SK-N-SH (cell line): ENCODE measurements around the gene HEXA. TPM values are rescaled to one million over a fixed set of nuclear protein-coding genes. Genes with fewer than 3 reads are reported as not detected.

Experiments
- CTCF ChIA-PET: fragments of 300-600, 350-600 bp; formaldehyde crosslinking; extraction: SDS; loops from one replicate; lab custom pipeline; 2021; lab: Yijun Ruan, JAX
- POLR2A ChIA-PET: fragments of 350-600 bp; sonication (Branson Sonifier 250); formaldehyde crosslinking; extraction: SDS; loops from one replicate; lab custom pipeline; 2020; ENCODE audit warnings: antibody characterized with exemption, inconsistent platforms; lab: Yijun Ruan, JAX
- DNase-seq: peaks from one replicate; pipeline ENCODE4 v3.0.0; 2012
- H2AFZ ChIP-seq: fragments of 200-600 bp; sonication (generic); 2 replicates; pipeline ENCODE4 v1.8.1; 2016; ENCODE audit warnings: antibody characterized with exemption, mild to moderate bottlenecking, low read depth
- H3F3A ChIP-seq: fragments of 200-600 bp; sonication (generic); replicated peaks from 2 replicates; pipeline ENCODE3; 2016; ENCODE audit warnings: antibody characterized with exemption, mild to moderate bottlenecking; ENCODE audit not compliant: insufficient read depth
- H3K27ac ChIP-seq, 2 experiments: fragments of 200-500 bp in 1 of 2; fragments of 200-600 bp in 1 of 2; sonication (Bioruptor generic) in 1 of 2; sonication (generic), shearing (Covaris generic) in 1 of 2; 2 replicates each; pipeline versions ENCODE4 v1.5.1 to v1.6.1; 2014 to 2016; ENCODE audit warnings: low read depth in 2 of 2, inconsistent platforms in 1 of 2, low read length in 1 of 2, mild to moderate bottlenecking in 1 of 2, mixed read lengths in 1 of 2
- H3K27me3 ChIP-seq: fragments of 200-600 bp; sonication (generic), shearing (Covaris generic); 2 replicates; pipeline ENCODE4 v1.6.1; 2016; ENCODE audit warnings: mixed run types; ENCODE audit not compliant: insufficient read depth
- H3K36me3 ChIP-seq, 2 experiments: fragments of 200-500 bp in 1 of 2; fragments of 200-600 bp in 1 of 2; sonication (Bioruptor generic) in 1 of 2; sonication (generic) in 1 of 2; replicated peaks in 1 of 2; 2 replicates each; pipeline versions ENCODE3 to v1.5.1; 2014 to 2016; ENCODE audit warnings: low read length in 1 of 2, mild to moderate bottlenecking in 1 of 2; ENCODE audit not compliant: insufficient read depth in 2 of 2, control insufficient read depth in 1 of 2
- H3K4me1 ChIP-seq, 2 experiments: fragments of 200-500 bp in 1 of 2; fragments of 200-600 bp in 1 of 2; sonication (Bioruptor generic) in 1 of 2; sonication (generic), shearing (Covaris generic) in 1 of 2; 2 replicates each; pipeline versions ENCODE4 v1.5.1 to v1.6.1; 2014 to 2016; ENCODE audit warnings: low read depth in 1 of 2, low read length in 1 of 2, mixed run types in 1 of 2; ENCODE audit not compliant: insufficient read depth in 2 of 2, control insufficient read depth in 1 of 2
- H3K4me2 ChIP-seq: fragments of 200-600 bp; sonication (generic), shearing (Covaris generic); 2 replicates; pipeline ENCODE4 v1.6.1; 2017; ENCODE audit warnings: mixed run types
- H3K4me3 ChIP-seq, 2 experiments: fragments of 200-500 bp in 1 of 2; fragments of 200-600 bp in 1 of 2; sonication (Bioruptor generic) in 1 of 2; sonication (generic), shearing (Covaris generic) in 1 of 2; 2 replicates each; pipeline versions ENCODE4 v1.5.1 to v1.8.1; 2014 to 2016; ENCODE audit warnings: low read depth in 2 of 2, inconsistent platforms in 1 of 2, low read length in 1 of 2, mild to moderate bottlenecking in 1 of 2, mixed read lengths in 1 of 2, moderate library complexity in 1 of 2
- H3K79me2 ChIP-seq: fragments of 200-600 bp; sonication (generic); 2 replicates; pipeline ENCODE4 v1.8.1; 2017; ENCODE audit warnings: mild to moderate bottlenecking; ENCODE audit not compliant: insufficient read depth
- H3K9ac ChIP-seq: fragments of 200-600 bp; sonication (generic); 2 replicates; pipeline ENCODE4 v1.6.1; 2017; ENCODE audit warnings: mixed run types
- H3K9me2 ChIP-seq: fragments of 200-600 bp; sonication (generic); 2 replicates; pipeline ENCODE4 v1.6.1; 2017; ENCODE audit warnings: mixed run types
- H3K9me3 ChIP-seq: fragments of 200-600 bp; sonication (generic); 2 replicates; pipeline ENCODE4 v1.6.1; 2017; ENCODE audit warnings: mixed run types, mild to moderate bottlenecking, moderate library complexity
- H4K20me1 ChIP-seq: fragments of 200-600 bp; sonication (generic); 2 replicates; pipeline ENCODE4 v1.6.1; 2017; ENCODE audit warnings: mild to moderate bottlenecking, mixed run types; ENCODE audit not compliant: insufficient read depth
- EP300 ChIP-seq, 2 experiments: IDR thresholded peaks; 2 replicates each; pipeline versions ENCODE4 v1.4.0 to v1.6.1; 2012; ENCODE audit warnings: borderline replicate concordance in 1 of 2, low read depth in 1 of 2, low read length in 1 of 2
- EZH2phosphoT487 ChIP-seq: fragments of 200-600 bp; sonication (generic); IDR thresholded peaks from 2 replicates; pipeline ENCODE4 v1.6.1; 2017; ENCODE audit warnings: low read depth, mixed run types, mild to moderate bottlenecking, antibody characterized with exemption, moderate library complexity, borderline replicate concordance
- FOSL2 ChIP-seq: IDR thresholded peaks from 2 replicates; pipeline ENCODE4 v1.4.0; 2012; ENCODE audit warnings: low read depth, mild to moderate bottlenecking, moderate library complexity, borderline replicate concordance
- FOXJ3 ChIP-seq: sonication (generic); formaldehyde crosslinking; IDR thresholded peaks from 2 replicates; pipeline ENCODE4 v1.5.1; 2020; ENCODE audit warnings: mild to moderate bottlenecking, missing genetic modification reagents
- GABPA ChIP-seq: IDR thresholded peaks from 2 replicates; pipeline ENCODE4 v1.4.0; 2012; ENCODE audit warnings: low read depth, mild to moderate bottlenecking
- GATA2 ChIP-seq: sonication (generic); formaldehyde crosslinking; IDR thresholded peaks from 2 replicates; pipeline ENCODE4 v1.5.0; 2020; ENCODE audit warnings: mild to moderate bottlenecking, missing genetic modification reagents
- JUND ChIP-seq: IDR thresholded peaks from 2 replicates; pipeline ENCODE4 v1.4.0; 2012
- MEF2A ChIP-seq: IDR thresholded peaks from 2 replicates; pipeline ENCODE4 v1.4.0; 2012; ENCODE audit warnings: low read depth, borderline replicate concordance
- MXI1 ChIP-seq: IDR thresholded peaks from 2 replicates; pipeline ENCODE4 v1.6.1; 2012; ENCODE audit warnings: mild to moderate bottlenecking, low read depth, low read length, improper control_type of control experiment
- NRF1 ChIP-seq: IDR thresholded peaks from 2 replicates; pipeline ENCODE4 v1.6.1; 2012; ENCODE audit warnings: low read depth, mild to moderate bottlenecking, low read length
- POLR2AphosphoS5 ChIP-seq: IDR thresholded peaks from 2 replicates; pipeline ENCODE4 v1.6.1; 2012; ENCODE audit warnings: low read depth, low read length
- RAD21 ChIP-seq: IDR thresholded peaks from 2 replicates; pipeline ENCODE4 v1.6.1; 2012; ENCODE audit warnings: mild to moderate bottlenecking, low read length
- RFX5 ChIP-seq: IDR thresholded peaks from 2 replicates; pipeline ENCODE4 v1.6.1; 2012; ENCODE audit warnings: mild to moderate bottlenecking, improper control_type of control experiment, low read length
- RXRA ChIP-seq: IDR thresholded peaks from 2 replicates; pipeline ENCODE4 v1.4.0; 2012; ENCODE audit warnings: low read depth, mild to moderate bottlenecking, borderline replicate concordance
- SMC3 ChIP-seq: IDR thresholded peaks from 2 replicates; pipeline ENCODE4 v1.6.1; 2012; ENCODE audit warnings: low read depth, low read length, improper control_type of control experiment
- TAF1 ChIP-seq: IDR thresholded peaks from 2 replicates; pipeline ENCODE4 v1.6.1; 2012; ENCODE audit warnings: low read depth, mild to moderate bottlenecking, low read length, moderate library complexity, borderline replicate concordance
- TCF12 ChIP-seq: IDR thresholded peaks from 2 replicates; pipeline ENCODE4 v1.4.0; 2012
- YY1 ChIP-seq: IDR thresholded peaks from 2 replicates; pipeline ENCODE4 v1.4.0; 2012; ENCODE audit warnings: low read depth, mild to moderate bottlenecking
- WGBS: methylation state at CpG from one replicate; pipeline ENCODE4 v1.1.6; 2017; ENCODE audit warnings: low lambda C conversion rate; 5-methylcytosine and 5-hydroxymethylcytosine counted together
- polyA plus RNA-seq, 3 experiments: library from polyadenylated mRNA; depleted of rRNA; stranded (reverse); fragments of >200 nt; gene quantifications; 2 replicates each; pipeline ENCODE4 v1.2.3, GENCODE V29; 2012
- TF ChIP-seq, protein P1 (sequence below): fragments of 150-350 bp; IDR thresholded peaks from 2 replicates; pipeline ENCODE4 v1.6.1; 2016; ENCODE audit warnings: mild to moderate bottlenecking, low read depth, low read length
- TF ChIP-seq, protein P2 (sequence below): IDR thresholded peaks from 2 replicates; pipeline ENCODE4 v1.4.0; 2012; ENCODE audit warnings: low read depth
- TF ChIP-seq, protein P3 (sequence below): IDR thresholded peaks from 2 replicates; pipeline ENCODE4 v1.4.0; 2012; ENCODE audit warnings: low read depth, borderline replicate concordance
- TF ChIP-seq, protein P4 (sequence below): IDR thresholded peaks from 2 replicates; pipeline ENCODE4 v1.6.1; 2012; ENCODE audit warnings: mild to moderate bottlenecking, low read depth, low read length, moderate library complexity

Gene HEXA
- polyA plus RNA-seq, 1 of the 3 experiments (the other 2 are of a cell fraction): 251 TPM

DNA sequence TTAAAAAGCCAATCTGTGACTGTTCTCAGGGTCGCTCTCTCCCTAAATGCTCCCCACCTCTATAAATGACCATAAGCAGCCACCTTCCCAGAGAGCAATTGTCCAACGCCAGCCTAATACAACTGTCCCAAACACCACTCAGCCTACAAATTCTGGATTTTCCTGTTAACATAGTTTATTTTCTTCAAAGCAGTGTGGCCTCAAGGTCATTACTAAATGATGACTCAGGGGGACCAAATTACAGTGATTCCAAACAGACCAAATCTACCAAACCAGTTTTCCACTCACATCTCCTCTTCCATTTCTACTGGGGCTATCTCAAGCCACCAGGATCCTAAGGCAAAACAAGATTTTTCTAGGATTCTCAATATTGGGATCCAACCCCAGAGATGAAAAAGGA, 22.5 kb downstream of the HEXA start:
- Histone ChIP-seq H3F3A (no peaks in the 10 kb centered on the region), H4K20me1 (no peaks in the 10 kb centered on the region), H2AFZ (no peak overlapping the region), H3K36me3 (peaks cover 20 to 70% of the 10 kb centered on the region in 2 experiments), H3K27ac (no peak overlapping the region), H3K27me3 (no peaks in the 10 kb centered on the region), H3K9ac (no peak overlapping the region), H3K4me2 (no peak overlapping the region), H3K79me2 (no peaks in the 10 kb centered on the region), H3K9me3 (no peaks in the 10 kb centered on the region), H3K4me3 (no peak overlapping the region), H3K9me2 (no peaks in the 10 kb centered on the region), H3K4me1 (peaks cover 0 to 5% of the 10 kb centered on the region in 2 experiments; a peak in 2 of 4 replicates)
- ChIA-PET CTCF (no interaction called here), POLR2A (no interaction called here)
- 87% methylated on average over 2 of the region's 2 CpGs for WGBS
- no peak for TF ChIP-seq POLR2AphosphoS5
- TF ChIP-seq, protein P1, sequence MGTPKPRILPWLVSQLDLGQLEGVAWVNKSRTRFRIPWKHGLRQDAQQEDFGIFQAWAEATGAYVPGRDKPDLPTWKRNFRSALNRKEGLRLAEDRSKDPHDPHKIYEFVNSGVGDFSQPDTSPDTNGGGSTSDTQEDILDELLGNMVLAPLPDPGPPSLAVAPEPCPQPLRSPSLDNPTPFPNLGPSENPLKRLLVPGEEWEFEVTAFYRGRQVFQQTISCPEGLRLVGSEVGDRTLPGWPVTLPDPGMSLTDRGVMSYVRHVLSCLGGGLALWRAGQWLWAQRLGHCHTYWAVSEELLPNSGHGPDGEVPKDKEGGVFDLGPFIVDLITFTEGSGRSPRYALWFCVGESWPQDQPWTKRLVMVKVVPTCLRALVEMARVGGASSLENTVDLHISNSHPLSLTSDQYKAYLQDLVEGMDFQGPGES: no peak
- TF ChIP-seq, protein P2, sequence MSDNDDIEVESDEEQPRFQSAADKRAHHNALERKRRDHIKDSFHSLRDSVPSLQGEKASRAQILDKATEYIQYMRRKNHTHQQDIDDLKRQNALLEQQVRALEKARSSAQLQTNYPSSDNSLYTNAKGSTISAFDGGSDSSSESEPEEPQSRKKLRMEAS: no peak
- TF ChIP-seq GABPA: no peak
- TF ChIP-seq JUND: no peak
- TF ChIP-seq RXRA: no peak
- TF ChIP-seq NRF1: no peak
- TF ChIP-seq, protein P3, sequence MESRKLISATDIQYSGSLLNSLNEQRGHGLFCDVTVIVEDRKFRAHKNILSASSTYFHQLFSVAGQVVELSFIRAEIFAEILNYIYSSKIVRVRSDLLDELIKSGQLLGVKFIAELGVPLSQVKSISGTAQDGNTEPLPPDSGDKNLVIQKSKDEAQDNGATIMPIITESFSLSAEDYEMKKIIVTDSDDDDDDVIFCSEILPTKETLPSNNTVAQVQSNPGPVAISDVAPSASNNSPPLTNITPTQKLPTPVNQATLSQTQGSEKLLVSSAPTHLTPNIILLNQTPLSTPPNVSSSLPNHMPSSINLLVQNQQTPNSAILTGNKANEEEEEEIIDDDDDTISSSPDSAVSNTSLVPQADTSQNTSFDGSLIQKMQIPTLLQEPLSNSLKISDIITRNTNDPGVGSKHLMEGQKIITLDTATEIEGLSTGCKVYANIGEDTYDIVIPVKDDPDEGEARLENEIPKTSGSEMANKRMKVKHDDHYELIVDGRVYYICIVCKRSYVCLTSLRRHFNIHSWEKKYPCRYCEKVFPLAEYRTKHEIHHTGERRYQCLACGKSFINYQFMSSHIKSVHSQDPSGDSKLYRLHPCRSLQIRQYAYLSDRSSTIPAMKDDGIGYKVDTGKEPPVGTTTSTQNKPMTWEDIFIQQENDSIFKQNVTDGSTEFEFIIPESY: no peak
- TF ChIP-seq EZH2phosphoT487: no peak
- no peak for TF ChIP-seq TCF12
- TF ChIP-seq FOXJ3: no peak
- TF ChIP-seq TAF1: no peak
- TF ChIP-seq RAD21: no peak
- no peak for TF ChIP-seq GATA2 (CRISPR knock-in tag)
- no peak for TF ChIP-seq EP300 (IDR thresholded peaks at IDR 0.05; ENCODE audit: borderline replicate concordance in 1 of 2, low read depth in 1 of 2, low read length in 1 of 2)
- no peak for TF ChIP-seq YY1
- no peak for DNase-seq

DNA sequence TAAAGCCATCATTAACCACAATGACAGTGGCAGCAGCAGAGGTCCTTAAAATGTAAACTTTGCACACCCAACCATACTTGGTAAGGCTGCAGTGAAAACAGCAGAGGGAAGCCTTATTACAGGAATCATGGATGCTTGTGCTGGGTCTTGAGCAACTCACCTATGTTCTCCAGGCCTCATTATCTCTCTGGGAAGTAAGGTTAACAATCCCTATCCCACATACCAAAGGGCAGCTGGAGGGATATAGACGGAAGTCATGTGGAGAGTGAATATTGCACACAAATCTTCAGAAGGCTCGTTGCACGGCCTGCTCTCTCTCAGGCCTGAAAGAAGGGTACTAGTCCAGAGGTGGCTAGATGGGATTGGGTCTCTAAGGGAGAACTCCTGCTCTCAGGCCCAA, 30.0 kb downstream of the HEXA start:
- ChIA-PET POLR2A (no interaction called here), CTCF (no interaction called here)
- DNase-seq: no peak
- no peaks in the 10 kb centered on the region for H4K20me1 ChIP-seq
- no peak overlapping the region for H3K27ac ChIP-seq
- WGBS: 80% methylated on average over 2 of the region's 3 CpGs
- no peaks in the 10 kb centered on the region for H3K9me3 ChIP-seq
- peaks cover 16 to 63% of the 10 kb centered on the region in 2 experiments for H3K36me3 ChIP-seq
- peaks cover 11% of the 10 kb centered on the region for H3F3A ChIP-seq
- no peak overlapping the region for H3K4me3 ChIP-seq
- no peaks in the 10 kb centered on the region for H3K27me3 ChIP-seq
- H2AFZ ChIP-seq: no peak overlapping the region
- no peak overlapping the region for H3K9ac ChIP-seq
- H3K79me2 ChIP-seq: no peaks in the 10 kb centered on the region
- H3K9me2 ChIP-seq: no peaks in the 10 kb centered on the region
- no peak overlapping the region for H3K4me2 ChIP-seq
- H3K4me1 ChIP-seq: no peaks in the 10 kb centered on the region
- TF ChIP-seq SMC3 (no peak), TCF12 (no peak), FOSL2 (no peak), MEF2A (no peak), MXI1 (no peak), RFX5 (no peak), RAD21 (no peak)
- TF ChIP-seq, protein P2: no peak
- TF ChIP-seq, protein P4, sequence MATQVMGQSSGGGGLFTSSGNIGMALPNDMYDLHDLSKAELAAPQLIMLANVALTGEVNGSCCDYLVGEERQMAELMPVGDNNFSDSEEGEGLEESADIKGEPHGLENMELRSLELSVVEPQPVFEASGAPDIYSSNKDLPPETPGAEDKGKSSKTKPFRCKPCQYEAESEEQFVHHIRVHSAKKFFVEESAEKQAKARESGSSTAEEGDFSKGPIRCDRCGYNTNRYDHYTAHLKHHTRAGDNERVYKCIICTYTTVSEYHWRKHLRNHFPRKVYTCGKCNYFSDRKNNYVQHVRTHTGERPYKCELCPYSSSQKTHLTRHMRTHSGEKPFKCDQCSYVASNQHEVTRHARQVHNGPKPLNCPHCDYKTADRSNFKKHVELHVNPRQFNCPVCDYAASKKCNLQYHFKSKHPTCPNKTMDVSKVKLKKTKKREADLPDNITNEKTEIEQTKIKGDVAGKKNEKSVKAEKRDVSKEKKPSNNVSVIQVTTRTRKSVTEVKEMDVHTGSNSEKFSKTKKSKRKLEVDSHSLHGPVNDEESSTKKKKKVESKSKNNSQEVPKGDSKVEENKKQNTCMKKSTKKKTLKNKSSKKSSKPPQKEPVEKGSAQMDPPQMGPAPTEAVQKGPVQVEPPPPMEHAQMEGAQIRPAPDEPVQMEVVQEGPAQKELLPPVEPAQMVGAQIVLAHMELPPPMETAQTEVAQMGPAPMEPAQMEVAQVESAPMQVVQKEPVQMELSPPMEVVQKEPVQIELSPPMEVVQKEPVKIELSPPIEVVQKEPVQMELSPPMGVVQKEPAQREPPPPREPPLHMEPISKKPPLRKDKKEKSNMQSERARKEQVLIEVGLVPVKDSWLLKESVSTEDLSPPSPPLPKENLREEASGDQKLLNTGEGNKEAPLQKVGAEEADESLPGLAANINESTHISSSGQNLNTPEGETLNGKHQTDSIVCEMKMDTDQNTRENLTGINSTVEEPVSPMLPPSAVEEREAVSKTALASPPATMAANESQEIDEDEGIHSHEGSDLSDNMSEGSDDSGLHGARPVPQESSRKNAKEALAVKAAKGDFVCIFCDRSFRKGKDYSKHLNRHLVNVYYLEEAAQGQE: no peak
